ENCODE data around the gene ESAM. TPM values are rescaled to one million over a fixed set of nuclear protein-coding genes. Genes with fewer than 3 reads are reported as not detected.

The ESAM gene
- total RNA-seq, 1 experiment from 2014 or later: 10.4 TPM

DNA sequence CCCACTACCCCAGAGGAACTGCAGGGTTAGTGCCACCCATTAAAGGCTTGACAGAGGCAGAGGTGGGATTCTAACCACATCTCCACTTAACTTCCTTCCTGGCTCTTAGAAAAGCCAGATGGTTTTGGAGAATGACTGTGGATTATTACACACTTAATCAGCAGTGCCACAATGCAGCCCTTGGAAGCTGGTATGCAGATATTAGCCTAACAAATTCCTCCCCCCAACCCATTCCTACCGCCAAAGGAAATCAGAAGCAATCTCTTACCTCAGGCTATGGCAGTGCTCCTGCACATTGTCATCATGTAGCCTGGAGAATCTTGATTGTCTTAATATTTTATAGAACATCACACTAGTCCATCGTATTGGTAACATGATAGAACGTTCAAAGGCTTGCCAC lies 45.5 kb downstream of the ESAM start:
- ChIA-PET POLR2A (ENCODE audit: unreplicated experiment) (no interaction called here), CTCF (no interaction called here)
- Histone ChIP-seq H3K4me2 (ENCODE audit: low read length) (no peak overlapping the region), H3K27me3 (ENCODE audit: low read length) (peaks cover 3% of the 10 kb centered on the region; the same call in 1 of the 2 replicates), H3K9me3 (ENCODE audit: low read length) (no peaks in the 10 kb centered on the region), H3K27ac (ENCODE audit: low read length) (no peak overlapping the region), H3K4me3 (ENCODE audit: low read length) (no peak overlapping the region), H4K20me1 (ENCODE audit: low read length) (no peaks in the 10 kb centered on the region), H3K4me1 (ENCODE audit: insufficient read depth, low read length) (peaks cover 9% of the 10 kb centered on the region), H2AFZ (ENCODE audit: low read length) (no peak overlapping the region), H3K9me2 (replicated peaks; ENCODE audit: low read length) (no peaks in the 10 kb centered on the region), H3F3A (ENCODE audit: low read length, unreplicated experiment) (no peaks in the 10 kb centered on the region), H3K36me3 (ENCODE audit: low read depth, low read length) (no peaks in the 10 kb centered on the region), H3K79me2 (ENCODE audit: low read length) (no peaks in the 10 kb centered on the region), H3K9ac (ENCODE audit: low read length) (no peak overlapping the region)
- DNase-seq (peak; percentile 30), ATAC-seq (no peak)
- no TSS peak for BruUV-seq (replicated peaks)
- intact Hi-C loops (cut with micrococcal nuclease): no loop called here
- TF ChIP-seq EZH2 (IDR thresholded peaks at IDR 0.05; ENCODE audit: low read length, unreplicated experiment) (no peak), EZH2phosphoT487 (IDR thresholded peaks at IDR 0.05; ENCODE audit: borderline replicate concordance, low read length) (no peak), CTCF (conservative IDR thresholded peaks at IDR 0.05; ENCODE audit: low read depth, low read length) (no peak)

GRCh38 chr11:124712392-124712791 lies 49.7 kb downstream of the ESAM start:
- no peaks in the 10 kb centered on the region for H3K9me3 ChIP-seq (ENCODE audit: low read length)
- H2AFZ ChIP-seq (ENCODE audit: low read length): no peak overlapping the region
- ATAC-seq: peak; percentile 65
- intact Hi-C loops (cut with micrococcal nuclease): no loop called here
- no peak overlapping the region for H3K4me3 ChIP-seq (ENCODE audit: low read length)
- no peaks in the 10 kb centered on the region for H4K20me1 ChIP-seq (ENCODE audit: low read length)
- H3K9ac ChIP-seq (ENCODE audit: low read length): no peak overlapping the region
- peak; percentile 8 for DNase-seq
- no peaks in the 10 kb centered on the region for H3K36me3 ChIP-seq (ENCODE audit: low read depth, low read length)
- ChIA-PET POLR2A (ENCODE audit: unreplicated experiment) (no interaction called here), CTCF (no interaction called here)
- no TSS peak for BruUV-seq (replicated peaks)
- H3K27me3 ChIP-seq (ENCODE audit: low read length): no peaks in the 10 kb centered on the region
- no peak overlapping the region for H3K4me2 ChIP-seq (ENCODE audit: low read length)
- no peaks in the 10 kb centered on the region for H3K79me2 ChIP-seq (ENCODE audit: low read length)
- H3F3A ChIP-seq (ENCODE audit: low read length, unreplicated experiment): no peaks in the 10 kb centered on the region
- TF ChIP-seq EZH2phosphoT487 (IDR thresholded peaks at IDR 0.05; ENCODE audit: borderline replicate concordance, low read length): no peak
- TF ChIP-seq CTCF (conservative IDR thresholded peaks at IDR 0.05; ENCODE audit: low read depth, low read length): no peak
- no peak for TF ChIP-seq EZH2 (IDR thresholded peaks at IDR 0.05; ENCODE audit: low read length, unreplicated experiment)
- H3K4me1 ChIP-seq (ENCODE audit: insufficient read depth, low read length): peaks cover 1% of the 10 kb centered on the region
- H3K27ac ChIP-seq (ENCODE audit: low read length): no peak overlapping the region
- 0 out of 2 replicates have a peak, but pooled peaks cover 4% of the 10 kb centered on the region for H3K9me2 ChIP-seq (replicated peaks; ENCODE audit: low read length)

DNA sequence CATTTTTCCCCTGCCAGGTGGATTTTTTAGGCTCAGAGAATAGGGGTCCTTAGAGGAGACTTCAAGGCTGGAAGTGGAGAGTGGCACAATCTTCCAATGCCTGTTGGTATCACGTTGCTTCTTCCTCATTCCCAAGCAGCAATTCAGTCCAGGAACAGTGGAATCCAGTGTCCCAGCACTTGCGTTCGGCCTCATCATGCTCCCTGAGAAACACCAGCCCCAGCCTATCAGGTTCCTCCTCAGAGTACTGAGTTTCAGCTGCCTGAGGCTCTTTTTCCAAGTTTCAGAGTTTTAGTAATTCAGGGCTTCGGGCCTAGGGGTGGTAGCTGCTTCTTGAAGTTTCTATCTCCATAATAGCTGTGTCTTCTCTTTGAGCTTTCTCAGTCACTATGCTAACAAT lies 54.3 kb downstream of the ESAM start:
- ATAC-seq (no peak), DNase-seq (peak; percentile 39)
- ChIA-PET CTCF (no interaction called here), POLR2A (ENCODE audit: unreplicated experiment) (no interaction called here)
- 0 out of 2 replicates have a peak, but pooled peaks cover 3% of the 10 kb centered on the region for H3K27me3 ChIP-seq (ENCODE audit: low read length)
- H3K27ac ChIP-seq (ENCODE audit: low read length): no peak overlapping the region
- no peak overlapping the region for H3K4me3 ChIP-seq (ENCODE audit: low read length)
- TF ChIP-seq EZH2 (IDR thresholded peaks at IDR 0.05; ENCODE audit: low read length, unreplicated experiment) (no peak), CTCF (conservative IDR thresholded peaks at IDR 0.05; ENCODE audit: low read depth, low read length) (no peak), EZH2phosphoT487 (IDR thresholded peaks at IDR 0.05; ENCODE audit: borderline replicate concordance, low read length) (no peak)
- H4K20me1 ChIP-seq (ENCODE audit: low read length): no peaks in the 10 kb centered on the region
- H3K79me2 ChIP-seq (ENCODE audit: low read length): no peaks in the 10 kb centered on the region
- H3K9me2 ChIP-seq (replicated peaks; ENCODE audit: low read length): 0 out of 2 replicates have a peak, but pooled peaks cover 4% of the 10 kb centered on the region
- no peaks in the 10 kb centered on the region for H3K9me3 ChIP-seq (ENCODE audit: low read length)
- H3K36me3 ChIP-seq (ENCODE audit: low read depth, low read length): no peaks in the 10 kb centered on the region
- H3K9ac ChIP-seq (ENCODE audit: low read length): no peak overlapping the region
- no peaks in the 10 kb centered on the region for H3K4me1 ChIP-seq (ENCODE audit: insufficient read depth, low read length)
- no TSS peak for BruUV-seq (replicated peaks)
- H2AFZ ChIP-seq (ENCODE audit: low read length): peak overlapping the region; percentile 38
- no peaks in the 10 kb centered on the region for H3F3A ChIP-seq (ENCODE audit: low read length, unreplicated experiment)
- intact Hi-C loops (cut with micrococcal nuclease): no loop called here
- H3K4me2 ChIP-seq (ENCODE audit: low read length): peak overlapping the region; percentile 21

Other genes starting within 250 kb of the ESAM start
- gene OR8B12, start 218.6 kb downstream of the ESAM start, total RNA-seq (2014; rRNA removed): not detected in 2 replicates
- gene OR8A1, start 192.3 kb downstream of the ESAM start, total RNA-seq (2014; rRNA removed): 0.04 TPM in 1 of 2 replicates, not detected in the other
- not detected in 2 replicates for gene PANX3, start 150.9 kb downstream of the ESAM start, total RNA-seq (2014; rRNA removed)
- gene TBRG1, start 139.4 kb downstream of the ESAM start, total RNA-seq (2014; rRNA removed): 20.6 and 21.8 TPM in 2 replicates
- 12.8 and 17.6 TPM in 2 replicates for gene SIAE, start 88.6 kb downstream of the ESAM start, total RNA-seq (2014; rRNA removed)
- gene SPA17, start 88.4 kb downstream of the ESAM start, total RNA-seq (2014; rRNA removed): 14.0 and 16.5 TPM in 2 replicates
- 15.5 and 20.3 TPM in 2 replicates for gene NRGN, start 22.3 kb downstream of the ESAM start, total RNA-seq (2014; rRNA removed)
- gene VSIG2, start 10.0 kb downstream of the ESAM start, total RNA-seq (2014; rRNA removed): not detected in 2 replicates
- gene MSANTD2, start 38.1 kb upstream of the ESAM start, total RNA-seq (2014; rRNA removed): 29.5 and 32.6 TPM in 2 replicates
- 18.5 and 26.6 TPM in 2 replicates for gene ROBO3, start 103.1 kb upstream of the ESAM start, total RNA-seq (2014; rRNA removed)
- 1.6 and 9.7 TPM in 2 replicates for gene ROBO4, start 135.6 kb upstream of the ESAM start, total RNA-seq (2014; rRNA removed)
- not detected in 2 replicates for gene HEPN1, start 157.0 kb upstream of the ESAM start, total RNA-seq (2014; rRNA removed)
- gene HEPACAM, start 173.8 kb upstream of the ESAM start, total RNA-seq (2014; rRNA removed): 0.11 TPM in 1 of 2 replicates, not detected in the other
- gene CCDC15, start 191.9 kb upstream of the ESAM start, total RNA-seq (2014; rRNA removed): 8.6 and 11.4 TPM in 2 replicates

Measured in PC-3 (cell line).